ENCODE data around the gene DGKI.

Gene DGKI

GRCh38 chr7:137753948-137754851, 92.6 kb downstream of the DGKI start:
- ChIA-PET CTCF (interaction anchor here (1.3 kb wide), 1 partner anchor 98 kb away, joined by 7 read pairs; no protein-coding TSS in a partner anchor), POLR2A (no interaction called here)
- no peak overlapping the region for H3K27ac ChIP-seq (ENCODE audit: extremely low read depth, low read depth, low read length)

DNA sequence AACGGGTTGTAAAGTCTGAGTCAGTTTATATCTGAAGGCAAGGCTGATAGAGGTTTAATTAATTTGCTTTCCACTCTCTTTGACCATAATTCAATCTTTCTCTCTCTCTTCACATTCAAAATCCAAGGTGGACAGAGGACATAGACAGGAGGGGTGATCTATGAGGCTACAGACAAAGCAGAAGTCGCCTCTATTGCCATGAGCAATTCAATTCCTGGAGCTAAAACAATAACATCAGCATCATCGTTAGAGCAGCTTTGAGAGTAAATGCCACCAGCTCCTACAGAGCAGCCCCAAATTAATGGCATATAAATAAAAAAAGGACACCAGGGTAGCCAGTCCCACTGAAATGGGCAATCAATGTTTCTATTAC, 93.2 kb downstream of the DGKI start:
- Histone ChIP-seq H3K4me1 (ENCODE audit: control insufficient read depth, insufficient read depth, low read length) (no peaks in the 10 kb centered on the region), H3K27ac (ENCODE audit: extremely low read depth, low read depth, low read length) (no peak overlapping the region), H3K36me3 (ENCODE audit: control insufficient read depth in 2 of 2, insufficient read depth in 1 of 2, low read length in 2 of 2) (no peaks in the 10 kb centered on the region), H3K9me3 (ENCODE audit: control insufficient read depth, insufficient read depth, low read depth, low read length) (no peaks in the 10 kb centered on the region), H3K4me3 (ENCODE audit: low read depth, low read length) (no peak overlapping the region)
- CTCF ChIA-PET, result no interaction called here
- POLR2A ChIA-PET, result no interaction called here
- TF ChIP-seq ZNF423 (tag by site-specific recombination; IDR thresholded peaks at IDR 0.05) (no peak), ZNF350 (tag by site-specific recombination; IDR thresholded peaks at IDR 0.05) (no peak), ZNF473 (tag by site-specific recombination; IDR thresholded peaks at IDR 0.05) (no peak), ZBTB8A (tag by site-specific recombination; IDR thresholded peaks at IDR 0.05) (no peak), KLF16 (tag by site-specific recombination; IDR thresholded peaks at IDR 0.05) (no peak), ZIC2 (tag by site-specific recombination; IDR thresholded peaks at IDR 0.05) (no peak), RBAK (tag by site-specific recombination; IDR thresholded peaks at IDR 0.05) (no peak), ZNF837 (tag by site-specific recombination; IDR thresholded peaks at IDR 0.05) (no peak), ZNF404 (tag by site-specific recombination; IDR thresholded peaks at IDR 0.05) (no peak), ZXDB (tag by site-specific recombination; IDR thresholded peaks at IDR 0.05) (no peak), ZNF621 (tag by site-specific recombination; IDR thresholded peaks at IDR 0.05) (no peak)

More at GRCh38 chr7:137753948-137754851, 92.6 kb downstream of the DGKI start:
- H3K36me3 ChIP-seq (ENCODE audit: control insufficient read depth in 2 of 2, insufficient read depth in 1 of 2, low read length in 2 of 2), result no peaks in the 10 kb centered on the region
- H3K4me3 ChIP-seq (ENCODE audit: low read depth, low read length), result no peak overlapping the region
- H3K9me3 ChIP-seq (ENCODE audit: control insufficient read depth, insufficient read depth, low read depth, low read length), result no peaks in the 10 kb centered on the region
- TF ChIP-seq EGR2 (tag by site-specific recombination; IDR thresholded peaks at IDR 0.05; ENCODE audit: low read depth) (0 out of 2 replicates have a peak, but pooled peaks have one; percentile 24), GLIS1 (tag by site-specific recombination; IDR thresholded peaks at IDR 0.05) (peak; percentile 90), ZBTB49 (tag by site-specific recombination; IDR thresholded peaks at IDR 0.05; ENCODE audit: low read depth) (no peak)
- TF ChIP-seq, protein P1, sequence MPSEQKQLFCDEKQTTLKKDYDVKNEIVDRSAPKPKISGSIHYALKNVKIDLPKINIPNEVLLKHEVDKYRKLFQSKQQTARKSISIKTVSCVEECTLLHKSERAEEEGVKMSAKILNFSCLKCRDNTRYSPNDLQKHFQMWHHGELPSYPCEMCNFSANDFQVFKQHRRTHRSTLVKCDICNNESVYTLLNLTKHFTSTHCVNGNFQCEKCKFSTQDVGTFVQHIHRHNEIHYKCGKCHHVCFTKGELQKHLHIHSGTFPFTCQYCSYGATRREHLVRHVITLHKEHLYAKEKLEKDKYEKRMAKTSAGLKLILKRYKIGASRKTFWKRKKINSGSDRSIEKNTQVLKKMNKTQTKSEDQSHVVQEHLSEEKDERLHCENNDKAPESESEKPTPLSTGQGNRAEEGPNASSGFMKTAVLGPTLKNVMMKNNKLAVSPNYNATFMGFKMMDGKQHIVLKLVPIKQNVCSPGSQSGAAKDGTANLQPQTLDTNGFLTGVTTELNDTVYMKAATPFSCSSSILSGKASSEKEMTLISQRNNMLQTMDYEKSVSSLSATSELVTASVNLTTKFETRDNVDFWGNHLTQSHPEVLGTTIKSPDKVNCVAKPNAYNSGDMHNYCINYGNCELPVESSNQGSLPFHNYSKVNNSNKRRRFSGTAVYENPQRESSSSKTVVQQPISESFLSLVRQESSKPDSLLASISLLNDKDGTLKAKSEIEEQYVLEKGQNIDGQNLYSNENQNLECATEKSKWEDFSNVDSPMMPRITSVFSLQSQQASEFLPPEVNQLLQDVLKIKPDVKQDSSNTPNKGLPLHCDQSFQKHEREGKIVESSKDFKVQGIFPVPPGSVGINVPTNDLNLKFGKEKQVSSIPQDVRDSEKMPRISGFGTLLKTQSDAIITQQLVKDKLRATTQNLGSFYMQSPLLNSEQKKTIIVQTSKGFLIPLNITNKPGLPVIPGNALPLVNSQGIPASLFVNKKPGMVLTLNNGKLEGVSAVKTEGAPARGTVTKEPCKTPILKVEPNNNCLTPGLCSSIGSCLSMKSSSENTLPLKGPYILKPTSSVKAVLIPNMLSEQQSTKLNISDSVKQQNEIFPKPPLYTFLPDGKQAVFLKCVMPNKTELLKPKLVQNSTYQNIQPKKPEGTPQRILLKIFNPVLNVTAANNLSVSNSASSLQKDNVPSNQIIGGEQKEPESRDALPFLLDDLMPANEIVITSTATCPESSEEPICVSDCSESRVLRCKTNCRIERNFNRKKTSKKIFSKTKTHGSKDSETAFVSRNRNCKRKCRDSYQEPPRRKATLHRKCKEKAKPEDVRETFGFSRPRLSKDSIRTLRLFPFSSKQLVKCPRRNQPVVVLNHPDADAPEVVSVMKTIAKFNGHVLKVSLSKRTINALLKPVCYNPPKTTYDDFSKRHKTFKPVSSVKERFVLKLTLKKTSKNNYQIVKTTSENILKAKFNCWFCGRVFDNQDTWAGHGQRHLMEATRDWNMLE (tag by site-specific recombination; conservative IDR thresholded peaks at IDR 0.05; ENCODE audit: low read depth), result no peak
- no peaks in the 10 kb centered on the region for H3K4me1 ChIP-seq (ENCODE audit: control insufficient read depth, insufficient read depth, low read length)
